SK-N-MC (cell line): ENCODE measurements around the gene MYLK2.

Source experiments
- EZH2 ChIP-seq: fragments of 200-600 bp; sonication (generic); IDR thresholded peaks from one replicate; pipeline ENCODE4 v1.6.1; 2017; ENCODE audit warnings: antibody characterized with exemption
- FOXP2 ChIP-seq: optimal IDR thresholded peaks from 2 replicates; pipeline ENCODE3; 2011; ENCODE audit warnings: mild to moderate bottlenecking, moderate library complexity; ENCODE audit not compliant: insufficient read depth; ENCODE audit errors: extremely low read length, control extremely low read depth
- POLR2AphosphoS5 ChIP-seq: IDR thresholded peaks from 2 replicates; pipeline ENCODE4 v1.6.1; 2012; ENCODE audit warnings: mild to moderate bottlenecking, low read depth, low read length, borderline replicate concordance

GRCh38 chr20:31861135-31861384 is 41.9 kb downstream of the MYLK2 start:
- no peak for TF ChIP-seq EZH2
- TF ChIP-seq POLR2AphosphoS5 = no peak
- no peak for TF ChIP-seq FOXP2
